HCT116 (cell line): ENCODE results near the gene FBXO8. TPM values are rescaled to one million over a fixed set of nuclear protein-coding genes. Genes with fewer than 3 reads are reported as not detected.

ENCODE experiments used
- ATAC-seq: fragments of 200-7000 bp; cut with Tn5 transposase; 2 replicates; pipeline ENCODE4 v1.9.1; 2020; ENCODE audit warnings: mild to moderate bottlenecking, moderate library complexity
- BruUV-seq: library from RNA; stranded (reverse); fragments of 400-500 nt; replicated peaks from 2 replicates; lab custom pipeline; 2021; lab: Mats Ljungman, UMichigan
- CTCF ChIA-PET: fragments of 300-600 bp; sonication (Branson Sonifier 250); formaldehyde crosslinking; loops from one replicate; lab custom pipeline; 2021; ENCODE audit warnings: antibody characterized with exemption; lab: Charles Lee
- POLR2A ChIA-PET: fragments of 300-600, 350-600 bp; sonication (Branson Sonifier 250); formaldehyde crosslinking; loops from one replicate; lab custom pipeline; 2021; ENCODE audit warnings: antibody characterized with exemption; lab: Charles Lee
- RAD21 ChIA-PET, 2 experiments: fragments of 300-600 bp; sonication (Branson Sonifier 250); formaldehyde crosslinking; loops; one replicate each; lab custom pipeline; 2023; ENCODE audit warnings: low total read pairs in 2 of 2; ENCODE audit not compliant: uncharacterized antibody in 2 of 2, unreplicated experiment in 2 of 2, low non-redundant PET in 1 of 2; lab: Charles Lee
- DNase-seq: peaks from one replicate; pipeline ENCODE4 v3.0.0-alpha.2; 2010; ENCODE audit warnings: low read depth, low spot score
- H2AFZ ChIP-seq: fragments of 200-600 bp; shearing (Covaris generic), sonication (generic); 2 replicates; pipeline ENCODE4 v1.6.1; 2017; ENCODE audit warnings: low read depth, mixed run types, mixed read lengths, antibody characterized with exemption, low read length; ENCODE audit not compliant: poor library complexity, severe bottlenecking
- H3K27ac ChIP-seq: 2 replicates; pipeline ENCODE4 v1.5.1; 2012; ENCODE audit warnings: low read depth, low read length
- H3K27me3 ChIP-seq: fragments of 200-600 bp; sonication (generic); 2 replicates; pipeline ENCODE4 v1.6.1; 2016; ENCODE audit warnings: mixed run types, low read length, mixed read lengths; ENCODE audit not compliant: insufficient read depth
- H3K36me3 ChIP-seq, 2 experiments: fragments of 200-500 bp in 1 of 2; fragments of 200-600 bp in 1 of 2; sonication (Bioruptor generic) in 1 of 2; sonication (generic) in 1 of 2; 2 replicates each; pipeline versions ENCODE4 v1.5.1 to v1.6.1; 2014 to 2016; ENCODE audit warnings: low read length in 2 of 2, inconsistent platforms in 1 of 2, mixed read lengths in 1 of 2, mixed run types in 1 of 2; ENCODE audit not compliant: insufficient read depth in 2 of 2, control insufficient read depth in 1 of 2
- H3K4me1 ChIP-seq, 2 experiments: fragments of 200-600 bp in 1 of 2; sonication (generic) in 1 of 2; 2 replicates each; pipeline versions ENCODE4 v1.5.1 to v1.6.1; 2012 to 2017; ENCODE audit warnings: low read length in 2 of 2, inconsistent platforms in 1 of 2, mild to moderate bottlenecking in 1 of 2, mixed read lengths in 1 of 2, mixed run types in 1 of 2, moderate library complexity in 1 of 2; ENCODE audit not compliant: insufficient read depth in 2 of 2, control insufficient read depth in 1 of 2
- H3K4me2 ChIP-seq: fragments of 200-600 bp; sonication (generic); 2 replicates; pipeline ENCODE4 v1.6.1; 2017; ENCODE audit warnings: mixed run types, low read length, mixed read lengths
- H3K4me3 ChIP-seq, 2 experiments: fragments of 200-600 bp in 1 of 2; sonication (generic) in 1 of 2; replicated peaks in 1 of 2; 2 replicates each; pipeline ENCODE4 v1.5.1; 2011 to 2016; ENCODE audit warnings: low read length in 2 of 2, control low read depth in 1 of 2, low read depth in 1 of 2, mild to moderate bottlenecking in 1 of 2, mixed read lengths in 1 of 2, mixed run types in 1 of 2
- H3K79me2 ChIP-seq: fragments of 200-600 bp; sonication (generic); 2 replicates; pipeline ENCODE4 v1.6.1; 2017; ENCODE audit warnings: mild to moderate bottlenecking, mixed run types, low read length, moderate library complexity, mixed read lengths; ENCODE audit not compliant: insufficient read depth
- H3K9ac ChIP-seq: fragments of 200-600 bp; sonication (generic); 2 replicates; pipeline ENCODE4 v1.6.1; 2016; ENCODE audit warnings: low read length, mixed read lengths
- H3K9me2 ChIP-seq: fragments of 200-600 bp; sonication (generic), shearing (Covaris generic); 2 replicates; pipeline ENCODE4 v1.6.1; 2017; ENCODE audit warnings: mixed run types, mild to moderate bottlenecking, moderate library complexity; ENCODE audit not compliant: insufficient read depth
- H3K9me3 ChIP-seq, 2 experiments: fragments of 200-500 bp in 1 of 2; fragments of 200-600 bp in 1 of 2; sonication (Bioruptor generic) in 1 of 2; sonication (generic) in 1 of 2; 2 replicates each; pipeline ENCODE4 v1.6.1; 2014 to 2017; ENCODE audit warnings: low read length in 2 of 2, mixed read lengths in 2 of 2, inconsistent platforms in 1 of 2, low read depth in 1 of 2, mild to moderate bottlenecking in 1 of 2, mixed run types in 1 of 2, moderate library complexity in 1 of 2; ENCODE audit not compliant: control insufficient read depth in 1 of 2, insufficient read depth in 1 of 2
- H4K20me1 ChIP-seq: fragments of 200-600 bp; sonication (generic), shearing (Covaris generic); 2 replicates; pipeline ENCODE4 v1.6.1; 2017; ENCODE audit warnings: mixed run types, mild to moderate bottlenecking, moderate library complexity; ENCODE audit not compliant: insufficient read depth
- CBX3 ChIP-seq: IDR thresholded peaks from 2 replicates; pipeline ENCODE4 v1.6.1; 2012; ENCODE audit warnings: low read depth
- CEBPB ChIP-seq: IDR thresholded peaks from 2 replicates; pipeline ENCODE4 v1.6.1; 2012; ENCODE audit warnings: low read depth
- EZH2 ChIP-seq: fragments of 200-600 bp; sonication (generic); IDR thresholded peaks from 2 replicates; pipeline ENCODE4 v1.6.1; 2017; ENCODE audit warnings: antibody characterized with exemption, mixed run types
- EZH2phosphoT487 ChIP-seq: fragments of 200-600 bp; IDR thresholded peaks from 2 replicates; pipeline ENCODE4 v1.6.1; 2018; ENCODE audit warnings: antibody characterized with exemption, borderline replicate concordance
- JUND ChIP-seq: IDR thresholded peaks from 2 replicates; pipeline ENCODE4 v1.6.1; 2012
- SP1 ChIP-seq: IDR thresholded peaks from 2 replicates; pipeline ENCODE4 v1.6.1; 2012; ENCODE audit warnings: low read depth
- YY1 ChIP-seq: IDR thresholded peaks from 2 replicates; pipeline ENCODE4 v1.6.1; 2011; ENCODE audit warnings: low read length, low read depth, moderate library complexity, mild to moderate bottlenecking; ENCODE audit not compliant: insufficient replicate concordance; ENCODE audit errors: extremely low read depth
- ZFX ChIP-seq: fragments of 450-650 bp; IDR thresholded peaks from 2 replicates; pipeline ENCODE4 v1.6.1; 2017
- intact Hi-C: fragments of 100-400 bp; cut with micrococcal nuclease; formaldehyde crosslinking; loops from 2 replicates; pipeline ENCODE4 v1.10.0; 2022
- total RNA-seq: library from RNA; stranded (reverse); gene quantifications from one replicate; pipeline ENCODE4 v1.2.1, GENCODE V29; 2021; ENCODE audit not compliant: unreplicated experiment
- TF ChIP-seq, protein P1 (sequence below): IDR thresholded peaks from 2 replicates; pipeline ENCODE4 v1.6.1; 2012; ENCODE audit warnings: low read depth
- TF ChIP-seq, protein P2 (sequence below): IDR thresholded peaks from 2 replicates; pipeline ENCODE4 v1.6.1; 2012

Gene FBXO8
- total RNA-seq, 1 experiment from 2014 or later = 13.0 TPM

DNA sequence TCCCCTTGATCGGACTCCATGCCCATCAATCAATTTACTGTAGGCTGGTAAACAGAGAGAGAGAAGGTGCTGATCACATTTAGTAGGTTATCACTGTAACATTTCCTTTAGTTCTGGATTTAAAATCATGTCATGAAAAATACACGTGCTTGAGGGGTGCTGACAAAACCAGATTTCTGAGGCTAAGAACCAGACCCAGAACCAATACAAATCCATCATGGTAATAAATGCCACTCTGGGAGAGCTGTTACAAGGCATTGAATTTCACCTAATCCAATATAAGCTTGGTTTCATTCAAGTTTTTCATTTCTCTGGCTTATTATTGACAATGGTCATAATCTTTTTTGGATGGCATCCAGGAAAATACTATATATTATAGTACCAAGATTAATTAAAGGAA lies 54.5 kb downstream of the FBXO8 start (continued):
- TF ChIP-seq JUND (no peak), CBX3 (no peak), YY1 (no peak), CEBPB (no peak), SP1 (no peak)
- TF ChIP-seq, protein P1, sequence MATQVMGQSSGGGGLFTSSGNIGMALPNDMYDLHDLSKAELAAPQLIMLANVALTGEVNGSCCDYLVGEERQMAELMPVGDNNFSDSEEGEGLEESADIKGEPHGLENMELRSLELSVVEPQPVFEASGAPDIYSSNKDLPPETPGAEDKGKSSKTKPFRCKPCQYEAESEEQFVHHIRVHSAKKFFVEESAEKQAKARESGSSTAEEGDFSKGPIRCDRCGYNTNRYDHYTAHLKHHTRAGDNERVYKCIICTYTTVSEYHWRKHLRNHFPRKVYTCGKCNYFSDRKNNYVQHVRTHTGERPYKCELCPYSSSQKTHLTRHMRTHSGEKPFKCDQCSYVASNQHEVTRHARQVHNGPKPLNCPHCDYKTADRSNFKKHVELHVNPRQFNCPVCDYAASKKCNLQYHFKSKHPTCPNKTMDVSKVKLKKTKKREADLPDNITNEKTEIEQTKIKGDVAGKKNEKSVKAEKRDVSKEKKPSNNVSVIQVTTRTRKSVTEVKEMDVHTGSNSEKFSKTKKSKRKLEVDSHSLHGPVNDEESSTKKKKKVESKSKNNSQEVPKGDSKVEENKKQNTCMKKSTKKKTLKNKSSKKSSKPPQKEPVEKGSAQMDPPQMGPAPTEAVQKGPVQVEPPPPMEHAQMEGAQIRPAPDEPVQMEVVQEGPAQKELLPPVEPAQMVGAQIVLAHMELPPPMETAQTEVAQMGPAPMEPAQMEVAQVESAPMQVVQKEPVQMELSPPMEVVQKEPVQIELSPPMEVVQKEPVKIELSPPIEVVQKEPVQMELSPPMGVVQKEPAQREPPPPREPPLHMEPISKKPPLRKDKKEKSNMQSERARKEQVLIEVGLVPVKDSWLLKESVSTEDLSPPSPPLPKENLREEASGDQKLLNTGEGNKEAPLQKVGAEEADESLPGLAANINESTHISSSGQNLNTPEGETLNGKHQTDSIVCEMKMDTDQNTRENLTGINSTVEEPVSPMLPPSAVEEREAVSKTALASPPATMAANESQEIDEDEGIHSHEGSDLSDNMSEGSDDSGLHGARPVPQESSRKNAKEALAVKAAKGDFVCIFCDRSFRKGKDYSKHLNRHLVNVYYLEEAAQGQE = no peak

DNA sequence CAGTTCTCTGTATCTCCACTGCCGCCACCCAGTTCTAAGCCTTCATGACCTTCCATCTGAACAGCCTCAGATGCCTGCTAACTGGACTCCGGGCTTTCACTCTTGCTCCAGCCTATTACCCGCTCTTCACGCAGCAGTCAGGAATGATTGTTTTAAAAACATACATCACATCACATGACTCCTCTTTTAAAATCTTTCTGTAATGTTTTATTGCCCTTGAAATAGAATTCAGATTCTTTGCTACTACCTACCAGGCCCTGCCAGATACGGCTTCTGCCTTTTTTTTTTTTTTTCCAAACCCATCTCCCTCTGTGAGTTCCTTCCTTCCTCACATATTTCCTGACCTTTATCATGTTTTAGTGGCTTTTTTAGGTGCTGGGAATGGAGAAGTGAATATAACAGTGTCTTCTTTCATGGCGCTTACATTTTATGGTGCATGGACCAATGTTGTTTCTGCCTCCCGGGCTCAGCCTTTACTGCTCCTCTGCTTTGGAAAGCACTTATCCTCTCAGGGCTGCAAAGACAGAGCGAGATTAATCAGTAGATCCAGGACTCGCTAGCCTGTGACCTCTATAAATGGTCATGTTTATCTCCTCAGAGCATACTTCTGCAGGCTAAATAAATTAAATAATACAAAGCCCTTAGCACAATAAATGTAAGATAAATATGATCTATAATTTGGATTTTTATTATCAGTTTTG lies 58.0 kb downstream of the FBXO8 start:
- Histone ChIP-seq H3K27me3 (no peaks in the 10 kb centered on the region), H3K36me3 (no peaks in the 10 kb centered on the region), H3K9ac (no peak overlapping the region), H3K4me3 (no peak overlapping the region), H3K9me2 (no peaks in the 10 kb centered on the region), H2AFZ (no peak overlapping the region), H3K4me1 (no peaks in the 10 kb centered on the region)
- no TSS peak for BruUV-seq
- intact Hi-C loops = no loop called here
- no peak for ATAC-seq
- ChIA-PET RAD21 (no interaction called here), CTCF (no interaction called here)
- TF ChIP-seq, protein P2, sequence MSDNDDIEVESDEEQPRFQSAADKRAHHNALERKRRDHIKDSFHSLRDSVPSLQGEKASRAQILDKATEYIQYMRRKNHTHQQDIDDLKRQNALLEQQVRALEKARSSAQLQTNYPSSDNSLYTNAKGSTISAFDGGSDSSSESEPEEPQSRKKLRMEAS = no peak
- no peak for TF ChIP-seq ZFX
- TF ChIP-seq YY1 = no peak
- TF ChIP-seq EZH2phosphoT487 = no peak
- no peak for TF ChIP-seq EZH2
- TF ChIP-seq, protein P1 = no peak
- TF ChIP-seq, all 23 proteins: peak for 0
- H3K4me2 ChIP-seq = no peak overlapping the region
- H3K27ac ChIP-seq = no peak overlapping the region
- no peaks in the 10 kb centered on the region for H3K79me2 ChIP-seq
- no peak for DNase-seq
- H4K20me1 ChIP-seq = no peaks in the 10 kb centered on the region
- no peaks in the 10 kb centered on the region for H3K9me3 ChIP-seq
- POLR2A ChIA-PET = no interaction called here
